NCI-H2081 (cell line): Measurements from ENCODE around the gene BRICD5.
"Not testable (repeated sequence)": the region's sequence is repeated elsewhere in the genome, so short reads cannot be mapped to it uniquely, and the experiment has no call there.

ENCODE experiments used
- DNase-seq, 2 experiments: peaks; one replicate each; lab custom pipeline; 2025; lab: John Stamatoyannopoulos, UW

Gene BRICD5

DNA sequence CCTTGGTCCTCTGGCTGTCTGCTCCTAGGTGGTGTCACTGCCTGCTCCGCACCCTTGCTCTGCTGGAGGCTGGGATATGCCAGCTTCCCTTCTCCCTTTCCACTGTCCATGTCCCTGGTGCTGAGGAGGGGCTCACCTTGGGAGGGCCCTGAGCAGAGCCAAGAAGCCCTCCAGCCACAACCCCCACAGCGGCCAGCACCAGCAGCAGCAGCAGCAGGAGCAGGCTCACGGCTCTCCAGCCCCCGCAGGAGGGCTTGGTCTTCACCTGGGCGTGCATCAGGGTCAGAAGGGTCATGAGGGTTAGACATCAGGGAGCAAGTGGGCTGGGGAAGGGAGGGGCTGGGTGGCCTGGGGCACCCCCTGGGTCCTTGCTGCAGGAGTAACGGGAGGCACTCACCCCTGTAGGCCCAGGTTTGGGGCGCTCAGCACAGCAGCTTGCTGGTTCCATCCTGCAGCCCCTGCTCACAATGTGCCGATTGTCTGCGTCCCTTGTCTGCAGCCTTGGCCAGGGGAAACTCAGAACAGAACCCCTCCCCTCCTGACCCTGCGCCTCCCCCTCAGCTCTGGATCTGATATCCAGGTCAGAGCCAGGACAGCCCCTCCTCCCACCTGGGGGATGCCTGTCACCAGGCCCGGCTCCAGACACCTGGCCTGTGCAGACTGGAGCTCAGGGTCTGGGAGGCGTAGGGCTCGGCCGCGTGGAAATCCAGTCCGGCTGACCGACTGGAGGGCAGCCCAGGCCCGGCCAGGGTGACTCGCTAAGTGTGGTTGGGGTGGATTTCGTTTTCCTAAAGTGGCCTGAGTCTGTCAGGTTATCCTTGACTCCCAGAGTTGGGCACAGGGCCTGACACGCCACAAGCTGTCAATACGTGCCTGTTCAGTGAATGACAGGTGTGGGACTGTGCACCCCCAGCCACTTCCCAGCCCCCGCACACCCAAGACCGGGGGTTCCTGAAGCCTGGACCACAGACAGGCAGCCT lies at the start of gene BRICD5:
Gene BRICD5 (minus strand): TSS at position 478 of the 980 bp plus-strand sequence. CDS start 30 bp downstream, at position 448.
- no peak for DNase-seq

DNA sequence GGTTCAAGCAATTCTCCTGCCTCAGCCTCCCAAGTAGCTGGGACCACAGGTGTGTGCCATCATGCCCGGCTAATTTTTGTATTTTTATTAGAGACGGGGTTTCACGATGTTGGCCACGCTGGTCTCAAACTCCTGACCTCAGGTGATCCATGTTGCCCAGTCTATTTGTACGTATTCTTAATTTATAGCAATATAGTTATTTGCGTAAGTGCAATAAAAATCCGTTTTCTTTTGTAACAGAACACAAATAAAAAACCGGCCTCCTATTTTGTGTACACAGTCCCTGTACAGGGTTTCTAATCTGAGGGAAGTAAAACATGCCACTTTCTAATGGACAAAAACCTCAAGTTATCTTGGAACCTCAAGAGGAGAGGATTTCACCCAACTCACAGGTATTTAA lies 49.6 kb upstream of the BRICD5 start:
- no peak for DNase-seq

- DNase-seq = not testable (repeated sequence)
Observed at GRCh38 chr16:2258530-2258929, 47.9 kb upstream of the BRICD5 start.

GRCh38 chr16:2257726-2258125 lies 47.1 kb upstream of the BRICD5 start:
- no peak for DNase-seq

GRCh38 chr16:2256531-2257140 lies 46.0 kb upstream of the BRICD5 start:
- no peak for DNase-seq

DNA sequence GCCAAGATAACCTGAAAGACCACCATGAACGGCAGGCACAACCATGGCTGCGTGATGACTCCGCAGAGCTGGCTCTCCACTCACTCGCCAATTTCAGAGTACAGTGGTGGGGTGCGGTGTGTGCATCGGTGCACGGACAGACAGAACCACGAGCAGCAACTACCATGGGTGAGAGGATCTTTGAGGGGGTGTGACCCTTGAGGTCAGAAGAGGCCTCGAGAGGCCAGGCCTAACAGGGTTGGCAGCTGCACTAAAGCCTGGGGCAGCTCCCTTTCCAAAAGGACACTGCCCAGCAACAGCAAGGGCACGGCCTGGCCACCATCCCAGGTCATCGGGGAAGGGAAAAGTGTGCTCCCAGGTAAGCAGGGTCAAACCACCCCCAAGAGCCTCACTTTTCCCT lies 42.6 kb upstream of the BRICD5 start:
- no peak for DNase-seq

DNA sequence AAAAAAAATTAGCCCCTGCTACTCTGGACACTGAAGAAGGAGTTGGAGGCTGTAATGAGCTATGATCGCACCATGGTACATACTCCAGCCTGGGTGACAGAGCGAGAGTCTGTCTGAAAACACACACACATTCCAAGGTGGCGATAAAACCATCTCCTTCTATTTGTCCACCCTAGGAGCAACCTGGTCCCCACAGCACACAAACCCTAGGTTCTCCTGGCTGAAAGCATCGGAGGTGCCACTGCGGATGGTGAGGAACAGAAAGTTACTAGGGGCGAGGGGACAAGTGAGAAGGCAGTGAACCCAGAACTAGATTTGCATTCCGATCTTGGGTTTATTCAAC lies 42.1 kb upstream of the BRICD5 start:
- no peak for DNase-seq

DNA sequence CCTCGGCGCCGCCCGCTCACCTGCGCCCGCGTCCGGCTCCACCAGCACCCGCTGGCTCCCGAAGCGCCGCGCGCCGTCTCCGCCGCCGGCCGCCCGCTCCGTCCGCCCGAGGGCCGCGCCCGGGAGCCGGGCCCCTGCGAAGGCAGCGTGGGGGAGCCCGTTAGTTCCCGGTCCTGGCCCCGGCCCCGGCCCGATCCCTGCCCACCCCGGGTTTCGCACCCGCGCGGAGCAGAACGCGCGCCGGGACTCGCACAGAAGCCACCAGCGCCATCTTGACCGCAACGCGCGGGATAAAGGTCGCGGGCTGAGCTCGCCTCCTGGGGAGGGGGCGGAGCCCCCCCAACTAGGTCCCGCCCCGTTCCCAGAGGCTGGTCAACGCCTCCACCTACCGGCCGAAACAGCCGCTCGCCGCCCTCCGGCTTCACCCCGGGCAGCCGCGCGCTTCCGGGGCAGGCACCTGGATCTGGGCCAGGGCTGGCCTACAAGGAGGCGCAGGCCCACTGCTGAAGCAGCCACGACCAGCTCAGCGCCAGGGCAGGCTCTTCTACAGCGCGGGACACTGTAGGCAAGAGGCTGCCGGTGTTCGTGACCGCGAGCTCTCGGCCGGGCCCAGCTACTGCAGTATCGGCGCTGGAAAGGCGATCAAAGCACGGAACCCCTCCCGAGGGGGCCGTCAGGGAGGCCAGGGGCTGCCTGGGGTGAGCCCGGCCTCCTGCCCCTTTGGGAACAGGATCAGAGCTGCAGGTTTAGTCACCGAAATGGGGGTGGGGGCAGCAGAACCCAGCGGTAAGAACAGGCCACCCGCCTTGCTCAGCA lies 40.8 kb upstream of the BRICD5 start, which contains the start of gene ECI1:
Gene ECI1 (minus strand): TSS at position 292 of the 816 bp plus-strand sequence. CDS start 21 bp downstream, at position 271.
- peak; percentile 86 to 90 for DNase-seq

- no peak for DNase-seq
Observed at GRCh38 chr16:2250652-2251295, 40.1 kb upstream of the BRICD5 start.

DNA sequence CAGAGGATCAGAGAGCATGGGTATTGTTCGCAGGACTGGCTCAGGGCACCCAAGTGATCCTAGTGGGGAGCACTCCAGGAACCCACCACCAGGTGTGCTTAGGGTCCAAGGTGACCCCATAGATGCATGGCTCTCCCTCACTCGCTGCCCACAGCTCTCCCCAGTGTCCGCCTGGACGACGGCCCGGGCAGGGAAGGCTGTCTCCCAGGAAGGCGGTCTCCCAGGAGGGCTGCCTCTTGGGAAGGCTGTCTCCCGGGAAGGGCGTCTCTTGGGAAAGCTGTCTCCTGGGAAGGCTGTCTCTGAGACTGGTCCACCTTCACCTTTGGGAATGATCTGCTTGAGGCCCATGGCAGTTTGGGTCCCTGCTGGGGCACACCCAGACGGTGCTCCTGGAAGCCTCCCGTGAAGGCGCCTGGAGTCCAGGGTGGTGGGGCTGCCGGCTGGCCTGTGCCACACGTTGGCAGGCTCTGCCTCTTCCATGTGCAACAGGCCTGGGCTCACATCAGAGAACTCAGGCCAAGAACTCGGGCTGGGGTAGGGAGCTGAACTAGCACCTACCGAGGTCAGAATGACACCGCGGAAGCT lies 35.7 kb upstream of the BRICD5 start:
- DNase-seq = no peak

DNA sequence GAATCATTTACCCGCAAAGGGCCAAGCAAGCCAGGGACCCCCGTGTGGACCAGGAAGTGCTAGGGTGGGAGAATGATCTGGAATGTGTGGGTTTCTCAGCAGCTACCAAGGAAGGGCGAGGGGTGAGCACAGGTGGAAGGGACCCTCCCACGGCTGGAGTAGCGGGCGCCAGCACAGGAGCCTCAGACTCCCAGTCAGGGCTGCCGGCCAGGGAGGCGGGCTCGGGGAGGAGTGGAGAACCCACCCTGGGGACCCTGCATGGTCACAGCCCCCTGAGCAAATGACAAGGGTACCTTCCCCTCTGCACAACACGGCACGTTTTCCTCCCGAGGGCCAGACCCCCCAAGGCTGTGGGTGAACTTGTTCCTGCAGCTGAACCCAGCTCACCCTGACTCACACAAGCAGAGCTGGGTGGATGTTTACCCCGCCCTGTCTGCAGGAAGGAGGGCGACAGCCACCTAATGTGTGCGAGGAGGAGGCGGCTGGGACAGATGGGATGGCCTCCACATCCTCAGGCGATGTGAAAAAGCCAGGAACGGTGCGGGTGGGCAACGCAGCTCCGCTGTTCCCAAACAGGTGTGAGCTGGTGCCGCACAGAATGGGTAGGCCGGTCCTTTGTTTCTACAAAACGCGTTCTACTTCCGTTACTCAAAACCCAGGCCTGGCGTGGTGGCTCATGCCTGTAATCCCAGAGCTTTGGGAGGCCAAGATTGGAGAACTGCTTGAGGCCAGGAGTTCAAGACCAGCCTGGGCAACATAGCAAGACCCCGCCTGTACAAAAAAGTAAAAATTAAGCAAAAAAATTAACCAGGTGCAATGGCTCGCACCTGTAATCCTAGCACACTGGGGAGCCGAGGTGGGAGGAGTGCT lies 34.5 kb upstream of the BRICD5 start:
- DNase-seq = no peak

DNA sequence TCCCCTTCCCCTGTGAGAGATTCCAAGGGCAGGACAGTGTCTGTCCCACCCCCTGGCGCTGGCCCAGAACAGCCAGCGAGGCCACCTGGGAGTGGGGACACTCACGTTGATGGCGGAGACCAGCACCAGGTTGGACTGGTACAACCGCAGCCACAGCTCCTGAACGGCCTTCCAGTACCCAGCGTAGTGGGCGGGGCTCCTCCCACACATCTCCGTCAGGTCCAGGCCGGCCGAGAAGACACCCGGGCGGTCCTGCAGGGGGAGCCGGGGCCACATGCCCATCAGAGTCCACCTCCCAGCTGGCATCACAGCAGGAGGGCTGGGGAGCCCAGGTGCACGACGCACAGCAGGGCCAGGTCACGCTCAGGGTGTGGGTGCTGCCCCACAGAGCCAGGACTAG lies 33.6 kb upstream of the BRICD5 start:
- no peak for DNase-seq

- no peak for DNase-seq
Observed at GRCh38 chr16:2243781-2244180, 33.1 kb upstream of the BRICD5 start.

DNA sequence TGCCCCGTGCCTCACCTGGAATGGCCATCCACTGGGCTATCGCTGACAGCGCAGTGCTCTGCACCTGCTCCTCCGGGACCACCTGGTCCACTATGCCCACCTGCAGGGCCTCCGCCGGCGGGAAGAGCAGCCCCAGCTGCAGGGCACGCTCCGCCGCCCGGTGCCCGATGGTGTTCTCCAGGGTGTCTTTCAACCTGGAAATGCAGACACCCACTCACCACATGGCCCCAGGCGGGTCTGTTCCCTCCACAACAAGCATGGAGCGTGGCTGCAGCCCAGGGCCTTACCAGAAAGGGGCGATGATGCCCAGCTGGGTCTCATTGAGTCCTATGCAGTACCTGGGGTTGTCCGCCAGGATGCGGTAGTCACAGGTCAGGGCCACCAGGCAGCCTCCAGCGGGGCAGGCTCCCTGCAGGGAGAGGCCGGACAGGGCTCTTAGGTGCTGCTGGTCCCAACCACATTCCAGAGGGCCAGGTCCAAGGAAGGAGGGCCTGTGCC lies 32.4 kb upstream of the BRICD5 start:
- DNase-seq = no peak

DNA sequence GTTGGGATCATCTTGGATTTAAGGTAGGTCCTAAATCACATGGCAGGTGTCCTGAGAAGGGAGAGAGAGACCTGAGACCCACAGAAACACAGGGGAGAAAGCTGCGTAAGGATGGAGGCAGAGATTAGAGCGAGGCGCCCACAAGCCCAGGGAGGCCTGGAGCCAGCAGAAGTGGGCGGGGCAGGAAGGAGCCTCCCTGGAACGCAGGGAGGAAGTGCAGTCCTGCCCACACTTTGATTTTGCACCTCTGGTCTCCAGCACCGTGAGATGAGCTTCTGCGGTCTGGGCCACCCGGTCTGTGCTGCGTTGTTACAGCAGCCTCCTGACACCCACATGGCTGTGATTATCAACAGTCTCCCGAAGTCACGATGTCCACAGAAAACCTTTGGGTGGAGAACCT lies 31.9 kb upstream of the BRICD5 start:
- DNase-seq = no peak

- not testable (repeated sequence) for DNase-seq
Observed at GRCh38 chr16:2240331-2240730, 29.7 kb upstream of the BRICD5 start.

GRCh38 chr16:2238838-2239675 lies 28.4 kb upstream of the BRICD5 start:
- DNase-seq = no peak

DNA sequence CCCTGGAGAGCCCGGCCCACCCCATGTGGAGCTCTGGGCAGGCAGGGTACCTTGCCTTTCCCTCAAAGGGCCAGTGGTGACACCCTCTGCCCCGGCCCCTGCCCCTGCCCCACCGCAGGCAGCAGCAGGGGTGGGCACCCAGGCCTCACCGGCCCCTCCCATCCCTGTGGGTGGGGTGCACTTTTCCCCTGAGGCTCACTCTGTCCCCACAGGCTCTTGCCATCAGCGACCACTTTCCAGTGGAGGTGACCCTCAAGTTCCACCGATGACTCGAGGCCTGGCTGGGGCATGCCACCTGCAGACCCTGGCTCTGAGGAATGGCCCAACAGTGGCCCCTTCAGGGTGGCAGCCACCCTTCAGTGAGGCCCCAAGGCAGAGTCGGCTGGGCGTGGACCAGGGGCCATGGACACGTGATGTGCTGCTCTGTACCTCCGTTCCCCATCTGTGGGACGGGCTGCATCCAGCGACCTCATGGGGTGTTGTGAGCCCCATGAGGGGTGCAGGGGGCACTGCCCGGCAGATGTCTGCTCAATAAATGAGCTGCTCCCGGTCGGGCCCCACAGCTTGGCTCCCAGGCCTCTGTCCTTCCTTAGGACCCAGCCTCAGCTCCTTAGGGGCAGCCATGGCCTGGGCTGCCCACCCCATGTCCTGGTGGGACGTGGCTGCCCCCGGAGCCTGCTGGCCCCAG lies 27.6 kb upstream of the BRICD5 start:
- DNase-seq = no peak
